ENCODE data around the gene BLACAT1. TPM values are rescaled to one million over a fixed set of nuclear protein-coding genes. Genes with fewer than 3 reads are reported as not detected.

The BLACAT1 gene
- under 1 TPM in 2 of 3 donors, not detected in 1; 0.11 to 0.13 TPM for total RNA-seq

- Mint-ChIP-seq H3K27me3 (ENCODE audit: low read depth) (peaks cover 79% of the 10 kb centered on the region), H3K9me3 (no peaks in the 10 kb centered on the region), H3K36me3 (ENCODE audit: insufficient read depth) (no peaks in the 10 kb centered on the region), H3K4me1 (ENCODE audit: low read depth) (peaks cover 12% of the 10 kb centered on the region), H3K4me3 (peak within 1 kb of the TSS; percentile 72)
- DNase-seq (no peak), ATAC-seq (peak in 1 of 2 donors; percentile 12)
Measured at GRCh38 chr1:205455581-205456382, at the start of gene BLACAT1. TSS of gene BLACAT1 (minus strand) at chr1:205456045.

- Mint-ChIP-seq H3K9me3 (no peaks in the 10 kb centered on the region), H3K36me3 (ENCODE audit: insufficient read depth) (no peaks in the 10 kb centered on the region), H3K27me3 (ENCODE audit: low read depth) (no peaks in the 10 kb centered on the region), H3K4me1 (ENCODE audit: low read depth) (peaks cover 15% of the 10 kb centered on the region), H3K4me3 (peak overlapping the region; percentile 76)
- ATAC-seq (peak; percentile 3 to 10), DNase-seq (no peak)
Measured at GRCh38 chr1:205505076-205505729, 49.4 kb upstream of the BLACAT1 start.

GRCh38 chr1:205504311-205505075 lies 48.6 kb upstream of the BLACAT1 start, which contains the start of gene CDK18:
TSS of gene CDK18 (plus strand) at chr1:205504669. CDS start at chr1:205523168, 18,499 bp downstream.
- H3K27me3 Mint-ChIP-seq (ENCODE audit: low read depth) = no peaks in the 10 kb centered on the region
- H3K9me3 Mint-ChIP-seq = no peaks in the 10 kb centered on the region
- DNase-seq = peak; percentile 36
- H3K4me3 Mint-ChIP-seq = peak within 1 kb of the TSS; percentile 76
- H3K36me3 Mint-ChIP-seq (ENCODE audit: insufficient read depth) = no peaks in the 10 kb centered on the region
- peak; percentile 70 to 71 for ATAC-seq
- H3K4me1 Mint-ChIP-seq (ENCODE audit: low read depth) = peaks cover 15% of the 10 kb centered on the region

GRCh38 chr1:205502992-205503391 lies 47.1 kb upstream of the BLACAT1 start:
- Mint-ChIP-seq H3K36me3 (ENCODE audit: insufficient read depth) (no peaks in the 10 kb centered on the region), H3K9me3 (no peaks in the 10 kb centered on the region), H3K4me3 (peak overlapping the region; percentile 2), H3K27me3 (ENCODE audit: low read depth) (no peaks in the 10 kb centered on the region), H3K4me1 (ENCODE audit: low read depth) (peaks cover 15% of the 10 kb centered on the region)
- no peak for ATAC-seq
- DNase-seq = no peak

GRCh38 chr1:205502111-205502810 lies 46.4 kb upstream of the BLACAT1 start:
- H3K4me1 Mint-ChIP-seq (ENCODE audit: low read depth) = peaks cover 15% of the 10 kb centered on the region
- H3K9me3 Mint-ChIP-seq = no peaks in the 10 kb centered on the region
- no peaks in the 10 kb centered on the region for H3K36me3 Mint-ChIP-seq (ENCODE audit: insufficient read depth)
- ATAC-seq = no peak
- H3K27me3 Mint-ChIP-seq (ENCODE audit: low read depth) = no peaks in the 10 kb centered on the region
- no peak overlapping the region for H3K4me3 Mint-ChIP-seq
- DNase-seq = no peak

GRCh38 chr1:205500240-205501233 lies 44.7 kb upstream of the BLACAT1 start:
- Mint-ChIP-seq H3K27me3 (ENCODE audit: low read depth) (no peaks in the 10 kb centered on the region), H3K9me3 (no peaks in the 10 kb centered on the region), H3K4me1 (ENCODE audit: low read depth) (peaks cover 12% of the 10 kb centered on the region), H3K4me3 (no peak overlapping the region), H3K36me3 (ENCODE audit: insufficient read depth) (no peaks in the 10 kb centered on the region)
- DNase-seq (no peak), ATAC-seq (no peak)

GRCh38 chr1:205499789-205500188 lies 43.9 kb upstream of the BLACAT1 start:
- H3K4me3 Mint-ChIP-seq = no peak overlapping the region
- ATAC-seq = no peak
- H3K36me3 Mint-ChIP-seq (ENCODE audit: insufficient read depth) = no peaks in the 10 kb centered on the region
- no peaks in the 10 kb centered on the region for H3K9me3 Mint-ChIP-seq
- H3K27me3 Mint-ChIP-seq (ENCODE audit: low read depth) = peaks cover 4% of the 10 kb centered on the region
- H3K4me1 Mint-ChIP-seq (ENCODE audit: low read depth) = peaks cover 4% of the 10 kb centered on the region
- DNase-seq = no peak

GRCh38 chr1:205497351-205497750 lies 41.5 kb upstream of the BLACAT1 start:
- DNase-seq = no peak
- peaks cover 22% of the 10 kb centered on the region for H3K27me3 Mint-ChIP-seq (ENCODE audit: low read depth)
- no peaks in the 10 kb centered on the region for H3K4me1 Mint-ChIP-seq (ENCODE audit: low read depth)
- no peak overlapping the region for H3K4me3 Mint-ChIP-seq
- no peaks in the 10 kb centered on the region for H3K36me3 Mint-ChIP-seq (ENCODE audit: insufficient read depth)
- no peak for ATAC-seq
- H3K9me3 Mint-ChIP-seq = no peaks in the 10 kb centered on the region

- H3K4me1 Mint-ChIP-seq (ENCODE audit: low read depth) = no peaks in the 10 kb centered on the region
Measured at GRCh38 chr1:205496661-205497060, 40.8 kb upstream of the BLACAT1 start.

GRCh38 chr1:205495237-205495823 lies 39.5 kb upstream of the BLACAT1 start:
- Mint-ChIP-seq H3K4me3 (no peak overlapping the region), H3K4me1 (ENCODE audit: low read depth) (no peaks in the 10 kb centered on the region), H3K9me3 (no peaks in the 10 kb centered on the region), H3K27me3 (ENCODE audit: low read depth) (peaks cover 30% of the 10 kb centered on the region), H3K36me3 (ENCODE audit: insufficient read depth) (no peaks in the 10 kb centered on the region)
- no peak for ATAC-seq
- no peak for DNase-seq

More at GRCh38 chr1:205496661-205497060, 40.8 kb upstream of the BLACAT1 start:
- H3K36me3 Mint-ChIP-seq (ENCODE audit: insufficient read depth) = no peaks in the 10 kb centered on the region
- DNase-seq = no peak
- ATAC-seq = no peak
- H3K4me3 Mint-ChIP-seq = no peak overlapping the region
- H3K9me3 Mint-ChIP-seq = no peaks in the 10 kb centered on the region
- H3K27me3 Mint-ChIP-seq (ENCODE audit: low read depth) = peaks cover 27% of the 10 kb centered on the region

GRCh38 chr1:205494115-205494514 lies 38.3 kb upstream of the BLACAT1 start:
- Mint-ChIP-seq H3K36me3 (ENCODE audit: insufficient read depth) (no peaks in the 10 kb centered on the region), H3K27me3 (ENCODE audit: low read depth) (peaks cover 32% of the 10 kb centered on the region), H3K4me3 (no peak overlapping the region), H3K9me3 (no peaks in the 10 kb centered on the region), H3K4me1 (ENCODE audit: low read depth) (no peaks in the 10 kb centered on the region)
- ATAC-seq (no peak), DNase-seq (no peak)

- Mint-ChIP-seq H3K27me3 (ENCODE audit: low read depth) (peaks cover 32% of the 10 kb centered on the region), H3K4me1 (ENCODE audit: low read depth) (no peaks in the 10 kb centered on the region), H3K4me3 (no peak overlapping the region), H3K36me3 (ENCODE audit: insufficient read depth) (no peaks in the 10 kb centered on the region), H3K9me3 (no peaks in the 10 kb centered on the region)
- peak; percentile 38 to 46 for ATAC-seq
- DNase-seq = no peak
Measured at GRCh38 chr1:205493241-205494085, 37.6 kb upstream of the BLACAT1 start.
